Astrocyte of the spinal cord (primary cell): ENCODE results near the gene ESD.

Experiments
- DNase-seq: peaks from one replicate; pipeline ENCODE4 v3.0.0; 2011; ENCODE audit warnings: low read depth, low spot score
- H3K4me3 ChIP-seq: 2 replicates; pipeline ENCODE4 v1.5.1; 2011; ENCODE audit warnings: low read depth, mild to moderate bottlenecking, low read length, moderate library complexity
- CTCF ChIP-seq: IDR thresholded peaks from 2 replicates; pipeline ENCODE4 v1.5.1; 2012; ENCODE audit warnings: low read depth, mild to moderate bottlenecking, low read length, inconsistent platforms
- in situ Hi-C: cut with HindIII; loops from 2 replicates; pipeline ENCODE4 v1.10.0; 2017; ENCODE audit warnings: low sequenced_read_pairs

The ESD gene

GRCh38 chr13:46753137-46753536 lies 43.8 kb downstream of the ESD start:
- no peak overlapping the region for H3K4me3 ChIP-seq
- no peak for DNase-seq
- TF ChIP-seq CTCF, result no peak
- in situ Hi-C loops, result no loop called here

GRCh38 chr13:46751811-46752635 lies 44.9 kb downstream of the ESD start:
- TF ChIP-seq CTCF, result no peak
- DNase-seq, result peak; percentile 43
- H3K4me3 ChIP-seq, result no peak overlapping the region
- in situ Hi-C loops, result no loop called here

GRCh38 chr13:46749951-46750350 lies 47.0 kb downstream of the ESD start:
- in situ Hi-C loops, result no loop called here
- TF ChIP-seq CTCF, result no peak
- peak; percentile 54 for DNase-seq
- no peak overlapping the region for H3K4me3 ChIP-seq

GRCh38 chr13:46748300-46748699 lies 48.7 kb downstream of the ESD start:
- in situ Hi-C loops, result no loop called here
- H3K4me3 ChIP-seq, result no peak overlapping the region
- no peak for DNase-seq
- TF ChIP-seq CTCF, result no peak

- no peak overlapping the region for H3K4me3 ChIP-seq
- no peak for DNase-seq
- in situ Hi-C loops, result no loop called here
- TF ChIP-seq CTCF, result no peak
Measured at GRCh38 chr13:46747031-46747820, 49.7 kb downstream of the ESD start.

- no peak for TF ChIP-seq CTCF
- in situ Hi-C loops, result no loop called here
- no peak overlapping the region for H3K4me3 ChIP-seq
- no peak for DNase-seq
Measured at GRCh38 chr13:46745706-46746105, 51.3 kb downstream of the ESD start.
